ENCODE measurements around the gene LMF1. TPM values are rescaled to one million over a fixed set of nuclear protein-coding genes. Genes with fewer than 3 reads are reported as not detected.

The LMF1 gene
- total RNA-seq, 1 donor from 2014 or later: 2.1 TPM

DNA sequence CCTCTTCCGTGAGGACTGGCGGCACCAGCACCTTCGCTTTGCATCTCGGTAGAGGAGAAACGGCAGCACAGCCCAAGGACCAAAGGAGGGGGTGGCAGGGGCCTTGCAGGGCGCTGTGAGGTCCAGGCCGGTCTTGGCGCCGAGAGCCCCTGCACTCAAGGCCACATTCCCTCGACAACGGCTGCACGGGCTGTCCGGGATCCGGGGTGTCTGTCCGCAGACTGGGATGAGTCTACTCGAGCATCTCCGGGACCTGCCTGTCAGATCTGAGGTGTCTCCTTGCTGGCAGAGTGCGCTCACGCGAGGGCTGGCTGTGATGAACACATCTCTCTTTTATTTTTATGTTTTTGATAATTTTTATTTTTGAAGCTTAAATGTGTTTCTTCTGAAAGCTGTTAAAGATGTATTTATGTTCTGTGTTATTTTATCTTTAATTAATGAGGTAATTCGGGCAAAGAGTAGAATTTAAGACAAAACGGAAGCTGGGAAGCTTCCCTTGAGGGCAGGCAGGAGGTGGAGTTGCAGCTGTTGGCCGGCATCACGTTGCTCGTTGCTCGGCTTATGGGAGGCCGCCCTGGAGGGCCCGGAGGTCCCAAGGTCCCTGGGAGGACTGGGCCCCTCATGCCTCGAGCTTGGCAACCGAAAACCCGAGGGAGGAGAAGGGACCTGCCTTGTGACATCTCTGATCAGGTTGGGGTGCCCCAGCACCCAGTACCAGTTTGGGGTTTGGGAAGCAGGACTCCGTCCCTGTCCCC lies 15.0 kb upstream of the LMF1 start:
- DNase-seq (ENCODE audit: low read depth) (no peak), FAIRE-seq (no peak)
- no peaks in the 10 kb centered on the region for H3K36me3 ChIP-seq (ENCODE audit: control insufficient read depth, insufficient read depth, low read length)
- TF ChIP-seq, protein P1, sequence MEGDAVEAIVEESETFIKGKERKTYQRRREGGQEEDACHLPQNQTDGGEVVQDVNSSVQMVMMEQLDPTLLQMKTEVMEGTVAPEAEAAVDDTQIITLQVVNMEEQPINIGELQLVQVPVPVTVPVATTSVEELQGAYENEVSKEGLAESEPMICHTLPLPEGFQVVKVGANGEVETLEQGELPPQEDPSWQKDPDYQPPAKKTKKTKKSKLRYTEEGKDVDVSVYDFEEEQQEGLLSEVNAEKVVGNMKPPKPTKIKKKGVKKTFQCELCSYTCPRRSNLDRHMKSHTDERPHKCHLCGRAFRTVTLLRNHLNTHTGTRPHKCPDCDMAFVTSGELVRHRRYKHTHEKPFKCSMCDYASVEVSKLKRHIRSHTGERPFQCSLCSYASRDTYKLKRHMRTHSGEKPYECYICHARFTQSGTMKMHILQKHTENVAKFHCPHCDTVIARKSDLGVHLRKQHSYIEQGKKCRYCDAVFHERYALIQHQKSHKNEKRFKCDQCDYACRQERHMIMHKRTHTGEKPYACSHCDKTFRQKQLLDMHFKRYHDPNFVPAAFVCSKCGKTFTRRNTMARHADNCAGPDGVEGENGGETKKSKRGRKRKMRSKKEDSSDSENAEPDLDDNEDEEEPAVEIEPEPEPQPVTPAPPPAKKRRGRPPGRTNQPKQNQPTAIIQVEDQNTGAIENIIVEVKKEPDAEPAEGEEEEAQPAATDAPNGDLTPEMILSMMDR (IDR thresholded peaks at IDR 0.05; ENCODE audit: insufficient read depth, low read length, severe bottlenecking): no peak
- H3K4me3 ChIP-seq (ENCODE audit: low read depth, low read length): no peak overlapping the region
- H3K27me3 ChIP-seq (ENCODE audit: control insufficient read depth, insufficient read depth, low read length): peaks cover 10% of the 10 kb centered on the region

DNA sequence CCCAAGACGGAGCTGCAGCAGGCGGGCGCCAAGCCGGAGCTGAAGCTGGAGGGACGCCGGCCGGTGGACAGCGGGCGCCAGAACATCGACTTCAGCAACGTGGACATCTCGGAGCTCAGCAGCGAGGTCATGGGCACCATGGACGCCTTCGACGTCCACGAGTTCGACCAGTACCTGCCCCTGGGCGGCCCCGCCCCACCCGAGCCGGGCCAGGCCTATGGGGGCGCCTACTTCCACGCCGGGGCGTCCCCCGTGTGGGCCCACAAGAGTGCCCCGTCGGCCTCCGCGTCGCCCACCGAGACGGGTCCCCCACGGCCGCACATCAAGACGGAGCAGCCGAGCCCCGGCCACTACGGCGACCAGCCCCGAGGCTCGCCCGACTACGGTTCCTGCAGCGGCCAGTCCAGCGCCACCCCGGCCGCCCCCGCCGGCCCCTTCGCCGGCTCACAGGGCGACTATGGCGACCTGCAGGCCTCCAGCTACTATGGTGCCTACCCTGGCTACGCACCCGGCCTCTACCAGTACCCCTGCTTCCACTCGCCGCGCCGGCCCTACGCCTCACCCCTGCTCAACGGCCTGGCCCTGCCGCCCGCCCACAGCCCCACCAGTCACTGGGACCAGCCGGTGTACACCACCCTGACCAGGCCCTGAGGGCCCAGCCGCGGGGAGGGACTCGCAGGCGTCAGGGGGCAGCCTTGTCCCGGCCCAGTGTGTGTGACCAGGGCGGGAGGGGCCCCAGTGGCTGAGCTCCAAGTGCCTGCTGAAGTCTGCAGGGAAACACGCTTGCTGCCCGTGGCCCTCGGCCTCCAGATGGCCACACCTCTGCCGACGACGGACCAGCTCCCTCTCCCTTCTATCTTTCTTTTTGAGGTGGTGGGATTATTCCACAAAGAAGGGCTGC lies 14.2 kb upstream of the LMF1 start:
- peaks cover 13% of the 10 kb centered on the region for H3K27me3 ChIP-seq (ENCODE audit: control insufficient read depth, insufficient read depth, low read length)
- DNase-seq (ENCODE audit: low read depth) (no peak), FAIRE-seq (no peak)
- H3K36me3 ChIP-seq (ENCODE audit: control insufficient read depth, insufficient read depth, low read length): no peaks in the 10 kb centered on the region
- TF ChIP-seq, protein P1 (IDR thresholded peaks at IDR 0.05; ENCODE audit: insufficient read depth, low read length, severe bottlenecking): no peak
- H3K4me3 ChIP-seq (ENCODE audit: low read depth, low read length): no peak overlapping the region

DNA sequence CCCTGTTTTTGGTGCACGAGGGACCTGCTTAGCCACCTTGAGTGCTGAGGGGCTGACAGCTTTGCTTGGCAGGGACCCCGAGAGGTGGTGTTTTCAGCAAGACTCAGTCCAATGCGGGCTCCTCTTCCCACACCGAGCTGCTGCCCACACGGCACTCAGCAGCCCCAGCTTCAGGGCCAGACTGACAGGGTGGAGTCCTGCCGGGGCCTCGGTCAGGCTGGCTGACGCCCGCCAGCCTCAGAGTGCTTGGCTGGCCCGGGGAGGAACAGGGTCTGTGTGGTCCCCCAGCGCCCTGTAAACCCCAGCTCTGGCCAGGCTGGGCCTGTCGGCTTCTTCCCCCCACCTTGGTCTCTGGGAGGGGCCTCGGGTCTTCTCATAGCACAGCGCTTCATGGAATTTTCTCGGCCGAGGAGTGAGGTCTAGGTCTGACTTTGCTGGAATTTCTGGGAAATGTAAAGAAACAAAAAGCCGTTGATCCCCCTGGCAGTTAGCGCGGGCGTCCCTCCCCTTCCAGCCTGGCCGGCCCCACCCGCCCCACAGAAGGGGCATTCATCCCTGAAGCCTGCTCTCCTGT lies 13.4 kb upstream of the LMF1 start:
- TF ChIP-seq, protein P1 (IDR thresholded peaks at IDR 0.05; ENCODE audit: insufficient read depth, low read length, severe bottlenecking): no peak
- no peak overlapping the region for H3K4me3 ChIP-seq (ENCODE audit: low read depth, low read length)
- FAIRE-seq (no peak), DNase-seq (ENCODE audit: low read depth) (no peak)
- H3K27me3 ChIP-seq (ENCODE audit: control insufficient read depth, insufficient read depth, low read length): peaks cover 17% of the 10 kb centered on the region
- no peaks in the 10 kb centered on the region for H3K36me3 ChIP-seq (ENCODE audit: control insufficient read depth, insufficient read depth, low read length)

DNA sequence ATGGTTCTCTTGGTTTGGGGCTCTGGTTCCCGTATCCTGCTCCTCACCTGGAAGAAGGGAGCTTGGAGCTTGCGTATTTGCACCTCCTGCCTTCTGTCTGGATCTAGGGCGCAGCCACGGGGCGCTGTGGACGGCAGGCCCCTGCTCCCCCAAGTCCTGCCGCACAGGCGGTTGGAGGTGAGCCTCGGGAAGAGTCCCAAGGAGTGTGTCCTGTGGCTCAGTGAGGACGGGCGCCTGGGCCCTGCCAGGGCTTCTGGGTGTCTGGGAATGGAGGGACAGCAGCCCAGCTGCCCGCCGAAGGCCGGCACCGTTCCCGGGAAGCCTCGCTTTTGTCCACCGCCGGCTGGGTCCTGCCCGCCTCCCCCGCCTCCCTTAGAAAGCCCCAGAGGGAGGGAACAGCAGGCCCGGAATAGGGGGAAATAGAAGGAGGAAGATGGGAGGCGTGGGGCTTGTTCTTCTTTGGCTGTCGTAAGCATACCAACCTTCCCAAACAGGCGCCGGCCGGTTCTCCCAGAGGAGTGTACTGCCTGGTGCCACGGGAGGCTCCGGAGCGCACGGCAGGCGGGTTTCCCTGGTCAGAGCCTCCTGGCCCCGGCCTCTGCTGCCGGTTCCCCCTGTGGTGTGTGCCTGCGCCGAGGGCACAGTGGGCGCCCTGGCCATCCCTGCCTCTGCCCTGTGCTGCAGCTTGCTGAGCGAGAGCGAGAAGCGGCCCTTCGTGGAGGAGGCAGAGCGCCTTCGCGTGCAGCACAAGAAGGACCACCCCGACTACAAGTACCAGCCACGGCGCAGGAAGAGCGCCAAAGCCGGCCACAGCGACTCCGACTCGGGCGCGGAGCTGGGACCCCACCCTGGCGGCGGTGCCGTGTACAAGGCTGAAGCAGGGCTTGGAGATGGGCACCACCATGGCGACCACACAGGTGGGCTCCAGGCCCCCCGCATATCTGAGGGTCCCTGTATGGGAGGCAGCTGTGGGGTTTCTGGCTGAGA lies 12.6 kb upstream of the LMF1 start:
- no peak overlapping the region for H3K4me3 ChIP-seq (ENCODE audit: low read depth, low read length)
- peaks cover 22% of the 10 kb centered on the region for H3K27me3 ChIP-seq (ENCODE audit: control insufficient read depth, insufficient read depth, low read length)
- FAIRE-seq (no peak), DNase-seq (ENCODE audit: low read depth) (no peak)
- H3K36me3 ChIP-seq (ENCODE audit: control insufficient read depth, insufficient read depth, low read length): no peaks in the 10 kb centered on the region
- TF ChIP-seq, protein P1 (IDR thresholded peaks at IDR 0.05; ENCODE audit: insufficient read depth, low read length, severe bottlenecking): no peak
